ENCODE measurements around the gene FAM193B. TPM values are rescaled to one million over a fixed set of nuclear protein-coding genes. Genes with fewer than 3 reads are reported as not detected.
"Not testable (repeated sequence)": the region's sequence is repeated elsewhere in the genome, so short reads cannot be mapped to it uniquely, and the experiment has no call there.

FAM193B gene
- total RNA-seq, 1 experiment from 2014 or later, result 43.8 TPM

DNA sequence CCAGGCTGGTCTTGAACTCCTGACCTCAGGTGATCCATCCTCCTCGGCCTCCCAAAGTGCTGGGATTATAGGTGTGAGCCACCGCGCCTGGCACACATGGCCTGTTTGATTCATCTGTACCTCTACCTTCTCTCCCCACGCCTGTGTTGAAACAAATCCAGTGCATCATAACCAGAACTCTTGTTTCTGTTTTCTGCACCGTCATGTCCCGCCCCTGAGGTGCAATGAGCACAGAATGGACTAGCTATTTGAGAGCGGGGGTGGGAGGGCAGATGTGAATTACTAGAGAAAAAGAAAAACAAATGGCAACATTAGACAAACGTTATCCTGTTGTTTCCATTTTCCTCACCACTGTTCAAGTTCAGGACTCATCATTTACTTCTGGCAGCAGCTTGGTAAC lies 10.7 kb upstream of the FAM193B start:
- BruUV-seq (replicated peaks), result no TSS peak
- Histone ChIP-seq H3K4me3 (ENCODE audit: low read depth, low read length, poor library complexity, severe bottlenecking) (no peak overlapping the region), H3K27me3 (replicated peaks; ENCODE audit: insufficient read depth, low read depth, low read length, poor library complexity) (no peaks in the 10 kb centered on the region), H3K36me3 (ENCODE audit: insufficient read depth, low read length, poor library complexity, severe bottlenecking) (no peaks in the 10 kb centered on the region), H3K27ac (ENCODE audit: low read depth, low read length, poor library complexity, severe bottlenecking) (no peak overlapping the region), H3K9me3 (ENCODE audit: low read depth, low read length, poor library complexity, severe bottlenecking) (no peaks in the 10 kb centered on the region), H3K4me1 (ENCODE audit: insufficient read depth, low read length, poor library complexity, severe bottlenecking) (no peaks in the 10 kb centered on the region)
- intact Hi-C loops (cut with micrococcal nuclease; ENCODE audit: unreplicated experiment), result no loop called here
- ChIA-PET POLR2A (ENCODE audit: low non-redundant PET) (no interaction called here), CTCF (no interaction called here)
- TF ChIP-seq, protein P1, sequence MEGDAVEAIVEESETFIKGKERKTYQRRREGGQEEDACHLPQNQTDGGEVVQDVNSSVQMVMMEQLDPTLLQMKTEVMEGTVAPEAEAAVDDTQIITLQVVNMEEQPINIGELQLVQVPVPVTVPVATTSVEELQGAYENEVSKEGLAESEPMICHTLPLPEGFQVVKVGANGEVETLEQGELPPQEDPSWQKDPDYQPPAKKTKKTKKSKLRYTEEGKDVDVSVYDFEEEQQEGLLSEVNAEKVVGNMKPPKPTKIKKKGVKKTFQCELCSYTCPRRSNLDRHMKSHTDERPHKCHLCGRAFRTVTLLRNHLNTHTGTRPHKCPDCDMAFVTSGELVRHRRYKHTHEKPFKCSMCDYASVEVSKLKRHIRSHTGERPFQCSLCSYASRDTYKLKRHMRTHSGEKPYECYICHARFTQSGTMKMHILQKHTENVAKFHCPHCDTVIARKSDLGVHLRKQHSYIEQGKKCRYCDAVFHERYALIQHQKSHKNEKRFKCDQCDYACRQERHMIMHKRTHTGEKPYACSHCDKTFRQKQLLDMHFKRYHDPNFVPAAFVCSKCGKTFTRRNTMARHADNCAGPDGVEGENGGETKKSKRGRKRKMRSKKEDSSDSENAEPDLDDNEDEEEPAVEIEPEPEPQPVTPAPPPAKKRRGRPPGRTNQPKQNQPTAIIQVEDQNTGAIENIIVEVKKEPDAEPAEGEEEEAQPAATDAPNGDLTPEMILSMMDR (conservative IDR thresholded peaks at IDR 0.05; ENCODE audit: low read depth, low read length), result no peak
- no peak for TF ChIP-seq EZH2 (IDR thresholded peaks at IDR 0.05; ENCODE audit: borderline replicate concordance, low read depth, low read length, poor library complexity, severe bottlenecking)
- DNase-seq (ENCODE audit: low spot score), result no peak

DNA sequence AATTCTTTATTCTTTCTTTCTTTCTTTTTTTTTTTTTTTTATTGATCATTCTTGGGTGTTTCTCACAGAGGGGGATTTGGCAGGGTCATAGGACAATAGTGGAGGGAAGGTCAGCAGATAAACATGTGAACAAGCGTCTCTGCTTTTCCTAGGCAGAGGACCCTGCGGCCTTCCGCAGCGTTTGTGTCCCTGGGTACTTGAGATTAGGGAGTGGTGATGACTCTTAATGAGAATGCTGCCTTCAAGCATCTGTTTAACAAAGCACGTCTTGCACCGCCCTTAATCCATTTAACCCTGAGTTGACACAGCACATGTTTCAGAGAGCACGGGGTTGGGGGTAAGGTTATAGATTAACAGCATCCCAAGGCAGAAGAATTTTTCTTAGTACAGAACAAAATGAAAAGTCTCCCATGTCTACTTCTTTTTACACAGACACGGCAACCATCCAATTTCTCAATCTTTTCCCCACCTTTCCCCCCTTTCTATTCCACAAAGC lies 5.1 kb upstream of the FAM193B start:
- DNase-seq (ENCODE audit: low spot score); H3K4me3 ChIP-seq (ENCODE audit: low read depth, low read length, poor library complexity, severe bottlenecking); H3K27me3 ChIP-seq (replicated peaks; ENCODE audit: insufficient read depth, low read depth, low read length, poor library complexity); H3K4me1 ChIP-seq (ENCODE audit: insufficient read depth, low read length, poor library complexity, severe bottlenecking); CTCF ChIA-PET; H3K9me3 ChIP-seq (ENCODE audit: low read depth, low read length, poor library complexity, severe bottlenecking); intact Hi-C loops (cut with micrococcal nuclease; ENCODE audit: unreplicated experiment); BruUV-seq (replicated peaks); POLR2A ChIA-PET (ENCODE audit: low non-redundant PET); H3K36me3 ChIP-seq (ENCODE audit: insufficient read depth, low read length, poor library complexity, severe bottlenecking); H3K27ac ChIP-seq (ENCODE audit: low read depth, low read length, poor library complexity, severe bottlenecking): not testable (repeated sequence)

DNA sequence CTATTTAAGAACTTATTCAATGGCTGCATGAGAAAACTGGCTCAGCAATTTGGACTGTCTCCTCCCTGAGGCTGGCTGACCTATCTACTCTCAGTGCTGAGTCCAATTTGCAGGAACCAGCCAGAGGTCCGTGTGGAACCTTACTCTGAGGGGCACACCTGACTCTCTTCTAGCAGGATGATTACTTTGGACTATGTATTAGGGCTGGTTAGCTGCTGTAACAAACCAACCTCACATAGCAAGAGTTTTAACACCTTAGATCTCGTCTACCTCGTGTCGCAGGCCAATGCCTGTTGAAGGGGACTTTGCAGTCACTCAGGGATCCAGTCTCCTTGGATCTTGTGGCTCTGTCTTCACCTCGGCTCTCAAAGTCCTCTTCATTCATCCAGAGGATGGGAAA lies 3.4 kb upstream of the FAM193B start:
- no peak for DNase-seq (ENCODE audit: low spot score)
- Histone ChIP-seq H3K4me3 (ENCODE audit: low read depth, low read length, poor library complexity, severe bottlenecking) (no peak overlapping the region), H3K36me3 (ENCODE audit: insufficient read depth, low read length, poor library complexity, severe bottlenecking) (no peaks in the 10 kb centered on the region), H3K9me3 (ENCODE audit: low read depth, low read length, poor library complexity, severe bottlenecking) (no peaks in the 10 kb centered on the region), H3K27ac (ENCODE audit: low read depth, low read length, poor library complexity, severe bottlenecking) (no peak overlapping the region), H3K27me3 (replicated peaks; ENCODE audit: insufficient read depth, low read depth, low read length, poor library complexity) (no peaks in the 10 kb centered on the region), H3K4me1 (ENCODE audit: insufficient read depth, low read length, poor library complexity, severe bottlenecking) (no peaks in the 10 kb centered on the region)
- intact Hi-C loops (cut with micrococcal nuclease; ENCODE audit: unreplicated experiment), result no loop called here
- TF ChIP-seq, protein P1 (conservative IDR thresholded peaks at IDR 0.05; ENCODE audit: low read depth, low read length), result no peak
- no peak for TF ChIP-seq EZH2 (IDR thresholded peaks at IDR 0.05; ENCODE audit: borderline replicate concordance, low read depth, low read length, poor library complexity, severe bottlenecking)
- BruUV-seq (replicated peaks), result no TSS peak
- CTCF ChIA-PET, result no interaction called here
- POLR2A ChIA-PET (ENCODE audit: low non-redundant PET), result no interaction called here

DNA sequence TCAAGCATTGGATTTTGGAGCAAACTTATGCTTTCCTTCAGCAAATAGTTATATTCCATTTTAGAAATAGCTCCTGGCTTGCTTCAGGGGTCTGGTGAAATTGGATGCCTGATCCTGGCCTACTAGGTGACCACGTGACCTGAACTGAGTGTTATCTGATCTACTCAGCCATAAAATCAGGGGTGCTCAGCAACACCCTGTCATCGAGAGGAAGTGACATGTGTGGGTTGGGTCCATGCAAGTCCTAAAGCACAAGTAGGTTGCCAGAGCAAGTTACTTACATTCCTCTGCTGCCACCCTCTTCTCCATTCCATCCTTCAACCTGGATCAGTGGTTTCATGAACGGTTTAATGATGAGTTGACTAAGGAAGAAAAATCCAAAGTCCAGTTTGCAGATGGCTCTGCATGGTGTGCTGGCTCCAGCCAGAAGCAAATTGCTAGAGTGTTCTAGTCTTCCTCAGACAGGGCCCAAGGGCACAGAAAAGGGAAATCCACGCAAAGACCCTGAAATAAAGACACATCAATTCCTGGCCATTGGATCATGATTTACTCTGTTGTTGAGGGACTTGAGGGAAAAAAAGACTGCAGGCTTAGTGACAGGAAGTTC lies 2.8 kb upstream of the FAM193B start:
- no peaks in the 10 kb centered on the region for H3K36me3 ChIP-seq (ENCODE audit: insufficient read depth, low read length, poor library complexity, severe bottlenecking)
- H3K4me1 ChIP-seq (ENCODE audit: insufficient read depth, low read length, poor library complexity, severe bottlenecking), result no peaks in the 10 kb centered on the region
- intact Hi-C loops (cut with micrococcal nuclease; ENCODE audit: unreplicated experiment), result no loop called here
- CTCF ChIA-PET, result no interaction called here
- no peak for TF ChIP-seq EZH2 (IDR thresholded peaks at IDR 0.05; ENCODE audit: borderline replicate concordance, low read depth, low read length, poor library complexity, severe bottlenecking)
- TF ChIP-seq, protein P1 (conservative IDR thresholded peaks at IDR 0.05; ENCODE audit: low read depth, low read length), result no peak
- no peak for DNase-seq (ENCODE audit: low spot score)
- H3K27me3 ChIP-seq (replicated peaks; ENCODE audit: insufficient read depth, low read depth, low read length, poor library complexity), result no peaks in the 10 kb centered on the region
- BruUV-seq (replicated peaks), result no TSS peak
- H3K4me3 ChIP-seq (ENCODE audit: low read depth, low read length, poor library complexity, severe bottlenecking), result no peak overlapping the region
- no peaks in the 10 kb centered on the region for H3K9me3 ChIP-seq (ENCODE audit: low read depth, low read length, poor library complexity, severe bottlenecking)
- H3K27ac ChIP-seq (ENCODE audit: low read depth, low read length, poor library complexity, severe bottlenecking), result no peak overlapping the region
- POLR2A ChIA-PET (ENCODE audit: low non-redundant PET), result no interaction called here
